PC-3 (cell line): ENCODE data around the gene OTOS. TPM values are rescaled to one million over a fixed set of nuclear protein-coding genes. Genes with fewer than 3 reads are reported as not detected.

ENCODE experiments used
- ATAC-seq: fragments of 200-7000 bp; cut with Tn5 transposase; 2 replicates; pipeline ENCODE4 v1.9.1; 2020; ENCODE audit warnings: mild to moderate bottlenecking, moderate library complexity
- BruUV-seq: library from RNA; stranded (reverse); fragments of 400-500 nt; replicated peaks from 2 replicates; lab custom pipeline; 2021; lab: Mats Ljungman, UMichigan
- CTCF ChIA-PET: fragments of 300-600 bp; sonication (Branson Sonifier 250); formaldehyde crosslinking; loops from one replicate; lab custom pipeline; 2022; ENCODE audit warnings: antibody characterized with exemption; lab: Charles Lee
- POLR2A ChIA-PET: fragments of 300-600 bp; sonication (Branson Sonifier 250); formaldehyde crosslinking; loops from one replicate; lab custom pipeline; 2022; ENCODE audit warnings: antibody characterized with exemption; ENCODE audit not compliant: unreplicated experiment; lab: Charles Lee
- DNase-seq: peaks from one replicate; pipeline ENCODE4 v3.0.0-alpha.2; 2015
- H2AFZ ChIP-seq: fragments of 300-600 bp; sonication (generic); 2 replicates; pipeline ENCODE4 v1.6.0; 2016; ENCODE audit warnings: antibody characterized with exemption, low read length
- H3F3A ChIP-seq: fragments of 300-600 bp; sonication (generic); one replicate; pipeline ENCODE4 v1.6.0; 2017; ENCODE audit warnings: antibody characterized with exemption, low read length, control low read depth, mild to moderate bottlenecking; ENCODE audit not compliant: unreplicated experiment
- H3K27ac ChIP-seq: fragments of 300-600 bp; sonication (generic); 2 replicates; pipeline ENCODE4 v1.5.1; 2016; ENCODE audit warnings: mild to moderate bottlenecking, low read length
- H3K27me3 ChIP-seq: fragments of 300-600 bp; sonication (generic); 2 replicates; pipeline ENCODE4 v1.6.1; 2016; ENCODE audit warnings: low read length, mixed read lengths
- H3K36me3 ChIP-seq: fragments of 300-600 bp; sonication (generic); 2 replicates; pipeline ENCODE4 v1.6.1; 2016; ENCODE audit warnings: low read depth, mixed run types, low read length, mixed read lengths
- H3K4me1 ChIP-seq: fragments of 300-600 bp; sonication (generic); 2 replicates; pipeline ENCODE4 v1.5.1; 2016; ENCODE audit warnings: low read length; ENCODE audit not compliant: insufficient read depth
- H3K4me2 ChIP-seq: fragments of 300-600 bp; sonication (generic); 2 replicates; pipeline ENCODE4 v1.6.0; 2016; ENCODE audit warnings: low read length
- H3K4me3 ChIP-seq: fragments of 300-600 bp; sonication (generic); 2 replicates; pipeline ENCODE4 v1.5.1; 2016; ENCODE audit warnings: mild to moderate bottlenecking, low read length, mixed read lengths
- H3K79me2 ChIP-seq: fragments of 300-600 bp; sonication (generic); 2 replicates; pipeline ENCODE4 v1.6.1; 2017; ENCODE audit warnings: low read length, mixed read lengths
- H3K9ac ChIP-seq: fragments of 300-600 bp; sonication (generic); 2 replicates; pipeline ENCODE4 v1.6.0; 2016; ENCODE audit warnings: mild to moderate bottlenecking, low read length
- H3K9me2 ChIP-seq: fragments of 300-600 bp; sonication (generic); replicated peaks from 2 replicates; pipeline ENCODE4 v1.6.1; 2016; ENCODE audit warnings: mixed run types, low read length, mixed read lengths
- H3K9me3 ChIP-seq: fragments of 300-600 bp; sonication (generic); 2 replicates; pipeline ENCODE4 v1.6.1; 2016; ENCODE audit warnings: low read length, mixed read lengths
- H4K20me1 ChIP-seq: fragments of 300-600 bp; sonication (generic); 2 replicates; pipeline ENCODE4 v1.6.1; 2016; ENCODE audit warnings: low read length, mixed read lengths
- CTCF ChIP-seq: fragments of 300-600 bp; sonication (generic); conservative IDR thresholded peaks from 2 replicates; pipeline ENCODE4 v1.5.1; 2017; ENCODE audit warnings: antibody characterized with exemption, low read depth, mild to moderate bottlenecking, low read length
- EZH2 ChIP-seq: fragments of 300-600 bp; sonication (generic); IDR thresholded peaks from one replicate; pipeline ENCODE4 v1.6.1; 2017; ENCODE audit warnings: antibody characterized with exemption, mild to moderate bottlenecking, low read length; ENCODE audit not compliant: unreplicated experiment
- EZH2phosphoT487 ChIP-seq: fragments of 300-600 bp; sonication (generic); IDR thresholded peaks from 2 replicates; pipeline ENCODE4 v1.6.1; 2018; ENCODE audit warnings: mild to moderate bottlenecking, antibody characterized with exemption, low read length, borderline replicate concordance
- intact Hi-C: fragments of 100-400 bp; cut with micrococcal nuclease; formaldehyde crosslinking; loops from 2 replicates; pipeline ENCODE4 v1.9.0; 2023
- total RNA-seq: library from RNA; depleted of rRNA; stranded (reverse); fragments of >200 nt; gene quantifications from 2 replicates; pipeline ENCODE4 v1.2.3, GENCODE V29; 2014

OTOS gene
- total RNA-seq, 1 experiment from 2014 or later: not detected

DNA sequence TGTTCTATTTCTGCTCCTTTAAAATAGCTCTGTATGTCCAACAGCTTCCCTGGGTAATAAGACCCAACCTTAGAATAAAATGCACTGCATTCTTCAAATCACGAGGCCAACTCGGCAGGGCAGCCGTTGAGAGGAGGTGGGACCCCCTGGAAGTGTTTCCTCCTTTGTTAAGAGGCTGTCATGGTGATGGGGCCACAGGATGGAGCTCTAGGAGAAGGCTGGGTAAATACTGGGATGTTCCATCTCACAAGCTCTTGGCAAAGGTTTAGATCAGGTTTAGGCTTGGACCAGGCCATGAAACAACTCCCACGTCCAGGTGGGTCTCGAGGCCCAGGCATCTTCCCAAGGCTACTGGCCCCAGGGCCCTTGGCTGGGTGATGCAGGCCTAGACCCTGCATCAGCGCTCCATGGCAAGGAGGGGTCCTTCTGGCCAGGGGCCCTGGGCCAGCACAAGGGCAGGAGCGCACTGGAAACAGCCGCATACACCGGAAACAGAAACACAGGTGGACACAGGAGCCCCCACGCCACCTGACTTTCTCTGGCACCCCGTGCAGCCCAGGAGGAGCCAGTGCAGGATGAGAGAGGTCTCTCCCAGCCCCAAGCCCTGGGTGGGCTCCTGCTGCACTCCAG lies 38.8 kb upstream of the OTOS start:
- peaks cover 87% of the 10 kb centered on the region for H3K27me3 ChIP-seq
- no peaks in the 10 kb centered on the region for H3K9me3 ChIP-seq
- ChIA-PET POLR2A (no interaction called here), CTCF (no interaction called here)
- H3K9me2 ChIP-seq: no peaks in the 10 kb centered on the region
- H3K79me2 ChIP-seq: no peaks in the 10 kb centered on the region
- no peak for DNase-seq
- H2AFZ ChIP-seq: no peak overlapping the region
- no peak overlapping the region for H3K27ac ChIP-seq
- BruUV-seq: no TSS peak
- no peaks in the 10 kb centered on the region for H3K36me3 ChIP-seq
- no peaks in the 10 kb centered on the region for H4K20me1 ChIP-seq
- no peak overlapping the region for H3K4me3 ChIP-seq
- TF ChIP-seq EZH2phosphoT487 (no peak), CTCF (no peak), EZH2 (no peak)
- intact Hi-C loops: no loop called here
- no peak for ATAC-seq
- no peaks in the 10 kb centered on the region for H3K4me1 ChIP-seq
- H3F3A ChIP-seq: no peaks in the 10 kb centered on the region
- no peak overlapping the region for H3K9ac ChIP-seq
- no peak overlapping the region for H3K4me2 ChIP-seq

DNA sequence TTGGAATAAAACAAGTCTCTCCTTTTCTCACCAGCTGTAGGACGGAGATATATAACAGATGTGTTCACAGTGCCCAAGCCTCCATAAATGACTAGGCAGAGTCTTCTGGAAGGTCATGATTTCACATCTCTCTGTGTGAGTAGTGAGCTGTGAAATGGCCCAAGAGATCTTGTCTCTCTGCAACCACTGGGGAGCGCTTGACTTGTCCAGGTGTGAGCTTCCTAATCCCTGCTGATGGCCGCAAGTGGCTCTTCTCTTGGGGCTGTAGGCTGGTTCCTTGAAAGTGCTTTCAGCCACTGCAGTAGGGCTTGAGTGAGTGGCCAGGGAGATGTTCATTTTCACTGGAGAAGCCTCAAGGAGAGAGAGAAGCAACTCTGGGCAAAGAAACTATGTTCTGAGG lies 38.1 kb upstream of the OTOS start:
- H2AFZ ChIP-seq: no peak overlapping the region
- intact Hi-C loops: no loop called here
- no peaks in the 10 kb centered on the region for H3F3A ChIP-seq
- CTCF ChIA-PET: no interaction called here
- no peaks in the 10 kb centered on the region for H3K9me3 ChIP-seq
- peaks cover 86% of the 10 kb centered on the region for H3K27me3 ChIP-seq
- DNase-seq (no peak), ATAC-seq (no peak)
- H3K9ac ChIP-seq: no peak overlapping the region
- no peak overlapping the region for H3K4me3 ChIP-seq
- BruUV-seq: no TSS peak
- H4K20me1 ChIP-seq: no peaks in the 10 kb centered on the region
- no peaks in the 10 kb centered on the region for H3K9me2 ChIP-seq
- H3K4me2 ChIP-seq: no peak overlapping the region
- no peak overlapping the region for H3K27ac ChIP-seq
- no peaks in the 10 kb centered on the region for H3K4me1 ChIP-seq
- no peaks in the 10 kb centered on the region for H3K79me2 ChIP-seq
- TF ChIP-seq EZH2phosphoT487 (no peak), EZH2 (no peak), CTCF (no peak; the same call in 1 of the 2 replicates)
- POLR2A ChIA-PET: no interaction called here
- no peaks in the 10 kb centered on the region for H3K36me3 ChIP-seq

- Histone ChIP-seq H3K9ac (no peak overlapping the region), H3K27me3 (peaks cover 81% of the 10 kb centered on the region), H3K9me3 (no peaks in the 10 kb centered on the region), H3K4me2 (no peak overlapping the region), H3K4me1 (no peaks in the 10 kb centered on the region), H3K27ac (no peak overlapping the region), H3K9me2 (no peaks in the 10 kb centered on the region), H4K20me1 (no peaks in the 10 kb centered on the region), H3K4me3 (no peak overlapping the region), H3K79me2 (no peaks in the 10 kb centered on the region), H3K36me3 (no peaks in the 10 kb centered on the region), H2AFZ (no peak overlapping the region), H3F3A (no peaks in the 10 kb centered on the region)
- ChIA-PET POLR2A (no interaction called here), CTCF (no interaction called here)
- no peak for DNase-seq
- BruUV-seq: no TSS peak
- no peak for ATAC-seq
- no peak for TF ChIP-seq CTCF
- no peak for TF ChIP-seq EZH2
- no peak for TF ChIP-seq EZH2phosphoT487
- intact Hi-C loops: no loop called here
These were observed 34.0 kb upstream of the OTOS start for GRCh38 chr2:240174496-240174895.
